K562 (cell line): ENCODE measurements around the gene IMMP2L. TPM values are rescaled to one million over a fixed set of nuclear protein-coding genes. Genes with fewer than 3 reads are reported as not detected.

Experiments
- ATAC-seq: fragments of 200-7000 bp; cut with Tn5 transposase; 3 replicates; pipeline ENCODE4 v1.9.1; 2020; ENCODE audit warnings: moderate library complexity
- BruUV-seq: library from RNA; stranded (reverse); fragments of 400-500 nt; replicated peaks from 2 replicates; lab custom pipeline; 2021; lab: Mats Ljungman, UMichigan
- CTCF ChIA-PET: fragments of 300-600 bp; formaldehyde crosslinking; extraction: SDS; loops from one replicate; lab custom pipeline; 2021; ENCODE audit warnings: low intra/inter-chr PET ratio; lab: Yijun Ruan, JAX
- POLR2A ChIA-PET: fragments of 300-600, 350-650 bp; sonication (Branson Sonifier 250); formaldehyde crosslinking; extraction: SDS; loops from one replicate; lab custom pipeline; 2021; ENCODE audit warnings: antibody characterized with exemption, inconsistent platforms; lab: Yijun Ruan, JAX
- DNase-seq, 4 experiments: peaks; one replicate each; pipeline versions ENCODE4 v3.0.0 to v3.0.0-alpha.2; 2011 to 2018; ENCODE audit warnings: low spot score in 3 of 4, mixed read lengths in 3 of 4; ENCODE audit errors: extremely low read depth in 1 of 4
- FAIRE-seq: peaks from 2 replicates; lab custom pipeline; 2011; peaks lifted over from hg19 to GRCh38; lab: Jason Lieb, UNC
- H2AFZ ChIP-seq: 2 replicates; pipeline ENCODE4 v1.6.0; 2011; ENCODE audit warnings: low read depth, low read length, control low read depth, inconsistent platforms
- H3K27ac ChIP-seq: fragments of 200-600 bp; 3 replicates; pipeline ENCODE4 v1.8.0; 2011; ENCODE audit warnings: low read depth, mild to moderate bottlenecking, control low read depth, inconsistent platforms, low read length, moderate library complexity, mixed read lengths; ENCODE audit errors: extremely low read depth
- H3K27me3 ChIP-seq, 2 experiments: fragments of 300-600 bp in 1 of 2; 2 replicates in 1 of 2; 3 replicates in 1 of 2; pipeline versions ENCODE4 v1.6.0 to v1.8.0; 2011; ENCODE audit warnings: inconsistent platforms in 2 of 2, low read length in 2 of 2, mild to moderate bottlenecking in 1 of 2, mixed read lengths in 1 of 2, moderate library complexity in 1 of 2; ENCODE audit not compliant: control insufficient read depth in 2 of 2, insufficient read depth in 2 of 2
- H3K36me3 ChIP-seq: fragments of 300-600 bp; 3 replicates; pipeline ENCODE4 v1.8.0; 2011; ENCODE audit warnings: mild to moderate bottlenecking, low read length, inconsistent platforms; ENCODE audit not compliant: control insufficient read depth, insufficient read depth
- H3K4me1 ChIP-seq, 2 experiments: fragments of 200-600 bp in 1 of 2; replicated peaks in 1 of 2; 2 replicates in 1 of 2; 3 replicates in 1 of 2; pipeline versions ENCODE4 v1.5.1 to v1.8.0; 2011; ENCODE audit warnings: inconsistent platforms in 2 of 2, low read length in 2 of 2, mild to moderate bottlenecking in 1 of 2, mixed read lengths in 1 of 2, moderate library complexity in 1 of 2; ENCODE audit not compliant: control insufficient read depth in 2 of 2, insufficient read depth in 2 of 2
- H3K4me2 ChIP-seq: 2 replicates; pipeline ENCODE4 v1.6.1; 2011; ENCODE audit warnings: low read length, control low read depth, inconsistent platforms, mixed read lengths; ENCODE audit not compliant: insufficient read depth
- H3K4me3 ChIP-seq: fragments of 200-600 bp; sonication (generic), shearing (Covaris generic); 2 replicates; pipeline ENCODE4 v1.5.1; 2016; ENCODE audit warnings: control low read depth, inconsistent platforms
- H3K79me2 ChIP-seq: fragments of 200-600 bp; 3 replicates; pipeline ENCODE4 v1.8.0; 2011; ENCODE audit warnings: low read length, inconsistent platforms; ENCODE audit not compliant: control insufficient read depth, insufficient read depth
- H3K9ac ChIP-seq, 2 experiments: 2 replicates each; pipeline versions ENCODE4 v1.6.0 to v1.6.1; 2011; ENCODE audit warnings: low read depth in 2 of 2, low read length in 2 of 2, control low read depth in 1 of 2, inconsistent platforms in 1 of 2, mild to moderate bottlenecking in 1 of 2, mixed read lengths in 1 of 2; ENCODE audit not compliant: insufficient read depth in 1 of 2
- H3K9me1 ChIP-seq: one replicate; pipeline ENCODE4 v1.6.0; 2011; ENCODE audit warnings: inconsistent platforms, mild to moderate bottlenecking, low read length, moderate library complexity; ENCODE audit not compliant: control insufficient read depth, insufficient read depth
- H3K9me3 ChIP-seq: replicated peaks from 2 replicates; pipeline ENCODE4 v1.5.1; 2011; ENCODE audit warnings: low read depth, low read length, inconsistent platforms; ENCODE audit not compliant: control insufficient read depth, insufficient read depth
- H4K20me1 ChIP-seq: replicated peaks from 2 replicates; pipeline ENCODE4 v1.6.1; 2011; ENCODE audit warnings: low read length, inconsistent platforms, mixed read lengths; ENCODE audit not compliant: control insufficient read depth, insufficient read depth
- ATF3 ChIP-seq, 2 experiments: fragments of 450-650 bp in 1 of 2; sonication (generic) in 1 of 2; formaldehyde crosslinking in 1 of 2; IDR thresholded peaks in 1 of 2; conservative IDR thresholded peaks in 1 of 2; 2 replicates each; pipeline versions ENCODE4 v1.6.1 to v1.8.1; 2016 to 2023; ENCODE audit warnings: mild to moderate bottlenecking in 2 of 2, moderate library complexity in 2 of 2, inconsistent platforms in 1 of 2, missing genetic modification reagents in 1 of 2
- FIP1L1 ChIP-seq: fragments of 200-400 bp; formaldehyde crosslinking; IDR thresholded peaks from 2 replicates; pipeline ENCODE4 v1.6.1; 2018; ENCODE audit warnings: mild to moderate bottlenecking, low read depth, low read length; ENCODE audit not compliant: poor library complexity, severe bottlenecking
- FOXP1 ChIP-seq: sonication (generic); formaldehyde crosslinking; IDR thresholded peaks from 2 replicates; pipeline ENCODE4 v1.8.0; 2022; ENCODE audit warnings: mild to moderate bottlenecking, missing genetic modification reagents
- GTF2F1 ChIP-seq: IDR thresholded peaks from 2 replicates; pipeline ENCODE4 v1.6.1; 2011; ENCODE audit warnings: low read depth, low read length, improper control_type of control experiment
- KLF16 ChIP-seq: IDR thresholded peaks from 2 replicates; pipeline ENCODE4 v1.6.1; 2016; ENCODE audit warnings: antibody characterized with exemption
- LEF1 ChIP-seq: fragments of 450-650 bp; IDR thresholded peaks from 2 replicates; pipeline ENCODE4 v1.6.1; 2016; ENCODE audit warnings: mild to moderate bottlenecking
- NR1H2 ChIP-seq: sonication (generic); formaldehyde crosslinking; IDR thresholded peaks from 2 replicates; pipeline ENCODE4 v1.4.0; 2020; ENCODE audit warnings: mild to moderate bottlenecking, missing genetic modification reagents
- TCFL5 ChIP-seq: fragments of 250-450 bp; sonication (Bioruptor Pico); conservative IDR thresholded peaks from 2 replicates; pipeline ENCODE4 v1.6.1; 2021; ENCODE audit warnings: mild to moderate bottlenecking, moderate library complexity, matching md5 sums
- THAP7 ChIP-seq: fragments of 250-450 bp; sonication (Bioruptor Pico); IDR thresholded peaks from 2 replicates; pipeline ENCODE4 v1.5.0; 2021
- ZC3H11A ChIP-seq: IDR thresholded peaks from 2 replicates; pipeline ENCODE4 v1.6.1; 2012; ENCODE audit warnings: low read depth, low read length, improper control_type of control experiment
- ZNF232 ChIP-seq: sonication (generic); formaldehyde crosslinking; IDR thresholded peaks from 2 replicates; pipeline ENCODE4 v1.8.0; 2022; ENCODE audit warnings: mild to moderate bottlenecking, missing genetic modification reagents
- ZNF280A ChIP-seq: fragments of 450-650 bp; IDR thresholded peaks from 2 replicates; pipeline ENCODE4 v1.6.1; 2018; ENCODE audit warnings: mild to moderate bottlenecking, low read depth; ENCODE audit not compliant: partially characterized antibody
- ZNF668 ChIP-seq: fragments of 250-450 bp; sonication (Bioruptor Pico); IDR thresholded peaks from 2 replicates; pipeline ENCODE4 v1.8.0; 2022; ENCODE audit warnings: mild to moderate bottlenecking, inconsistent platforms
- WGBS: fragments of 100-300 bp; shearing (Covaris generic); methylation state at CpG from one replicate; pipeline ENCODE4 v1.1.6; 2016; ENCODE audit warnings: low coverage, mixed read lengths; ENCODE audit not compliant: insufficient coverage; ENCODE audit errors: missing lambda C conversion rate; 5-methylcytosine and 5-hydroxymethylcytosine counted together
- in situ Hi-C: fragments of 300-500 bp; cut with MboI; formaldehyde crosslinking; loops from 4 replicates; pipeline ENCODE4 v1.15.0; 2018; ENCODE audit warnings: inconsistent platforms, mixed read lengths
- intact Hi-C: fragments of 100-400 bp; cut with micrococcal nuclease; formaldehyde crosslinking; loops from 2 replicates; pipeline ENCODE4 v1.14.2; 2022
- polyA plus RNA-seq, 8 experiments: library from polyadenylated mRNA; depleted of rRNA in 4 of 8; stranded (reverse) in 5 of 8; unstranded in 3 of 8; fragments of >200 nt; fragmentation: Nextera tagmentation in 2 of 8; fragmentation: Illumina TruSeq in 1 of 8; extraction: Ambion mirVana in 2 of 8; extraction: Trizol in 1 of 8; gene quantifications; 2 replicates each; pipeline versions ENCODE4 v1.2.1 to v1.2.3, GENCODE V29; 2011 to 2014; ENCODE audit warnings: inconsistent platforms in 1 of 8, missing spikeins in 1 of 8
- total RNA-seq, 7 experiments: library from RNA; depleted of rRNA in 6 of 7; stranded (reverse); fragments of >200 nt in 6 of 7; fragmentation: Illumina TruSeq in 2 of 7; extraction: Trizol in 2 of 7; gene quantifications; 2 replicates each; pipeline versions ENCODE4 v1.2.1 to v1.2.3, GENCODE V29; 2011 to 2021; ENCODE audit warnings: low replicate concordance in 1 of 7
- TF ChIP-seq, protein P1 (sequence below): sonication (generic); formaldehyde crosslinking; IDR thresholded peaks from 2 replicates; pipeline ENCODE4 v1.8.1; 2023; ENCODE audit warnings: mild to moderate bottlenecking, missing genetic modification reagents

Gene IMMP2L
- total and polyA plus RNA-seq, 9 of the 15 experiments (the other 6 are each of a cell fraction or from before 2014, with no cell fraction given), result 29.7 to 116 (median 53.0) TPM

- Histone ChIP-seq H3K36me3 (no peaks in the 10 kb centered on the region), H3K9me1 (no peaks in the 10 kb centered on the region), H4K20me1 (no peaks in the 10 kb centered on the region), H3K4me3 (no peak overlapping the region), H3K4me2 (peak overlapping the region; percentile 12; the same call in 1 of the 2 replicates), H3K79me2 (peaks cover 17% of the 10 kb centered on the region), H2AFZ (peak overlapping the region; percentile 26), H3K27me3 (no peaks in the 10 kb centered on the region), H3K9ac (peak overlapping the region in 1 of 2 experiments; percentile 12; a peak in 1 of 4 replicates), H3K4me1 (peaks cover 4 to 31% of the 10 kb centered on the region in 2 experiments; a peak in 4 of 5 replicates), H3K9me3 (no peaks in the 10 kb centered on the region), H3K27ac (peak overlapping the region; percentile 51)
- WGBS, result 2% methylated on average over 2 of the region's 2 CpGs
- FAIRE-seq (peak; percentile 65), DNase-seq (peak; percentile 50 to 82 (median 59)), ATAC-seq (peak; percentile 93)
- ChIA-PET POLR2A (interaction anchor here (1.1 kb wide), 1 partner anchor 14 kb away, joined by 4 read pairs; no protein-coding TSS in a partner anchor), CTCF (no interaction called here)
- intact Hi-C loops, result loop anchor here (5.0 kb wide), 2 partner anchors 83 to 338 kb away; partner anchors contain the start of gene IMMP2L
- in situ Hi-C loops, result no loop called here
- BruUV-seq, result no TSS peak
- no peak; the same call in 1 of the 2 replicates for TF ChIP-seq ATF3 (IDR thresholded peaks at IDR 0.05)
- TF ChIP-seq ATF3 (CRISPR knock-in tag; conservative IDR thresholded peaks at IDR 0.05), result no peak
- no peak for TF ChIP-seq FIP1L1
- no peak for TF ChIP-seq TCFL5 (CRISPR knock-in tag)
- peak; percentile 45; the same call in 1 of the 2 replicates for TF ChIP-seq KLF16
- no peak for TF ChIP-seq ZNF280A
- TF ChIP-seq LEF1, result peak; percentile 73
- TF ChIP-seq GTF2F1, result no peak
- TF ChIP-seq ZNF232 (CRISPR knock-in tag), result no peak
- TF ChIP-seq ZC3H11A, result no peak
- no peak for TF ChIP-seq ZNF668 (CRISPR knock-in tag)
- no peak for TF ChIP-seq FOXP1
- TF ChIP-seq, protein P1, sequence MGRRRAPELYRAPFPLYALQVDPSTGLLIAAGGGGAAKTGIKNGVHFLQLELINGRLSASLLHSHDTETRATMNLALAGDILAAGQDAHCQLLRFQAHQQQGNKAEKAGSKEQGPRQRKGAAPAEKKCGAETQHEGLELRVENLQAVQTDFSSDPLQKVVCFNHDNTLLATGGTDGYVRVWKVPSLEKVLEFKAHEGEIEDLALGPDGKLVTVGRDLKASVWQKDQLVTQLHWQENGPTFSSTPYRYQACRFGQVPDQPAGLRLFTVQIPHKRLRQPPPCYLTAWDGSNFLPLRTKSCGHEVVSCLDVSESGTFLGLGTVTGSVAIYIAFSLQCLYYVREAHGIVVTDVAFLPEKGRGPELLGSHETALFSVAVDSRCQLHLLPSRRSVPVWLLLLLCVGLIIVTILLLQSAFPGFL (CRISPR knock-in tag), result no peak
- TF ChIP-seq NR1H2 (CRISPR knock-in tag), result 0 out of 2 replicates have a peak, but pooled peaks have one; percentile 62
- TF ChIP-seq THAP7, result no peak
Observed at GRCh38 chr7:111223802-111224253, 338.5 kb downstream of the IMMP2L start.
